Activated CD8-positive, alpha-beta memory T cell treated with anti-CD3 and anti-CD28 coated beads for 1 hour (primary cell): ENCODE data around the gene ASB2.

ENCODE experiments used
- DNase-seq, 2 donors: peaks; one replicate each; pipeline ENCODE4 v3.0.0-alpha.2; 2020; ENCODE audit warnings: low read depth in 1 of 2; ENCODE audit errors: extremely low read depth in 1 of 2

The ASB2 gene

DNA sequence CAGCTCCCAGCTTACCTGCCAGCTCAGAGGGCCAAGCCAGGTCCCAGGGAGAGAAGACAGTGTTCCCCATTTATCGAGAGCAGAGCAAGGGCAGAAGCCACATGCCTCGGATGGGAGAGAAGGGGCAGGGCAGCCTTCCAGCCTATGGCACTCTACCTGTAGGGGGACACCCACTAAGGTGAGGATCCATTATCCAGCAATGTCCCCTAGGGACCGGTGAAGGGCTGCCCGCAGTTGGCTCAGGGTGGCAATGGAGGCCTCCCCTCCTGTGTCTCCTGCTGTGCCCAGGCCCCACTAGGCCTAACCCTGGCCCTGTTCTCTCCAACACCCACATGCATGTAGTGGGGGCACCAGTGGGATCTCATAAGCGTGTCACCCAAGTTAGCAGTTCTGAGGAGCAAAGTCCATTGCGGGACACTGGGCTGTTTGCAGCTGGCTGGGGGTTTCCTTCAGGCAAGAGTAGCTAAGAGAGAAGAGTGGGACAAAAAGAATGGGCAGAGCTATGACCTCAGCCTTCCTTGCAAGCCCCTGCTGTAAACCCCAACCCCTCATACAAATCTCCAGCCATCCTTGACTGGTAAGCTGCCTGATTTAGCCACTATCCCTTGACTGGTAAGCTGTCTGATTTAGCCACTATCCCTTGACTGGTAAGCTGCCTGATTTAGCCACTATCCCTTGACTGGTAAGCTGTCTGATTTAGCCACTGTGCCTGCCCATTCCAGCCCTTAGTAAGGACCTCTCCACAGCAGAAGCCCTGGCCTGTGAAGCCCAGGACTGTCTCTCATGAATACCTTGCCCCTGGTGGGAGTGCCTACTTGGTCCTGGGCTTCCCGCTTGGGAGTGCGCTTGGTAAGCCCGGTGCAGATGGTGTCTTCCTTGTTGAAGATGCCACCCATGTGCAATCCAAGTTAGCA is 5.2 kb upstream of the ASB2 start:
- no peak for DNase-seq

DNA sequence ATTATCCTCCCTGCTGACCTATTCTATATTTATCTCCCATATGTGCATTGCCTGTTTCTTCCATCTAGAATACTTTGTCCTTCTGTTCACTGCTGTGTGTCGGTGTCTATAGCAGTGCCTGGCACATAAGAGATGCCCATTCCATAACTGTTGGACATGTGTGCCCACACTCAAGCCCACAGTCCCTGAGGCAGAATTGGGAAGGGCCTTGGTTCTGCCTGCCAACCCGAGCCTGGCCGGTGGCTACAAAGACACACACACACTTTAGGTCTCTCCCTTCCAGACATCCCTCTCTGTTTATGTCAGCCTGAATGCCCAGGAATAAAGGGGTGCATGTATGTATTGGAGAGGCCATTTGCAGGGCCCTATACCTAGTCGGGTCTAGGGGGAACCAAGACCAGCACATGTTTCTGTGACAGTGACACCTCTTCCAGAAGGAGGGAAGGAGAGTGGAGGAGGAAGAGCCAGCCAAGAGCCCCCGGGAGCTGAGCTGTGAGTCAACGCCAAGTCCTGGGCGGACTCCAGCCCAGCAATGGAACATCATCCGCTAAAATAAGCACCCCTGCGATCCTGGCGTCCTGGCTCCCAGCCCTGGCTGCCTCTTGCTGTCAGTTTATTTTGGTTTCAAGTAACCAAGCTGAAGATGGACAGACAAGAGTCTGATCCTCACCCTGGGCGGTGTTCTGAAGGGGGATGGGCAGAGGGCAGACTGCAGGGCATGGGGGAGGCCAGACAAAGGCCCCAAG is 4.3 kb upstream of the ASB2 start:
- DNase-seq, result no peak

- DNase-seq, result no peak
These were observed 2.4 kb upstream of the ASB2 start for GRCh38 chr14:93978735-93979134.

DNA sequence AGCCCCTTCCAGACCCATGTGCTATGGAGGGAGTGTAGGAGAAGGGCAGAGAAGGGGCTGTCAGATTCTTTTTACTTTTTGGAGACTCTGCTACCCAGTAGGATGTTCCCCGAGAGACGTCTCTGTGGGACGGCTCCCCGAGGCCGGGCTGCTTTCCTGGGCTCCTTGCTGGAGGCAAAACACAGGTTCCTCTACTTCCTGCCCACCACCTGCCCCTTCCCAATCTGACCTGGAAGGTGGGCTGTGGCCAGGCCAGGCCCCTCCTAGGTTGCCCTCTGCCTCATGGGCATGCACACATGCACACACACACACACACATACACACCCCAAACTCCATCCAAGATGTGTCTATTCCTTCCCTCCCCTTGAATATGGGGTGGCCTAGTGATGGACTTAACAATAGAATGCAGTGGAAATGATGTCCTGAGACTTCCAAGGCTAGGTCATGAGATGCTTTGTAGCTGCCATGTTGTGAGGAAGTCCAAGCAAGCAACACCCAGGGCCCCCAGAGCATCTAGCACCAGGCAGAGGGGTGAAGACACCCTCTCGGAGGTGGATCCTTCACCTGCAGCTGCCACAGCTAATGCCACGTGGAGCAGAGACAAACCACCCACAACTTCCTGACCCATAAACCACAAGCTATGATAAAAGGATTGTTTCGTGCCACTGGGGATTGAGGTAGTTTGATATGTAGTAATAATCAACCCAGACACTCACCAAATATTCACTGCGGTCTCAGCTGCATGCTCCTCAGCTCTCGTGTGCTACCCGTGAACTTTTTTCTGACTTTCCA is 1.6 kb upstream of the ASB2 start:
- DNase-seq, result peak; percentile 32 to 50

GRCh38 chr14:93977171-93977570 is 801 bp upstream of the ASB2 start:
- no peak for DNase-seq

- DNase-seq, result no peak
These were observed 436 bp downstream of the ASB2 start for GRCh38 chr14:93975791-93976476.

DNA sequence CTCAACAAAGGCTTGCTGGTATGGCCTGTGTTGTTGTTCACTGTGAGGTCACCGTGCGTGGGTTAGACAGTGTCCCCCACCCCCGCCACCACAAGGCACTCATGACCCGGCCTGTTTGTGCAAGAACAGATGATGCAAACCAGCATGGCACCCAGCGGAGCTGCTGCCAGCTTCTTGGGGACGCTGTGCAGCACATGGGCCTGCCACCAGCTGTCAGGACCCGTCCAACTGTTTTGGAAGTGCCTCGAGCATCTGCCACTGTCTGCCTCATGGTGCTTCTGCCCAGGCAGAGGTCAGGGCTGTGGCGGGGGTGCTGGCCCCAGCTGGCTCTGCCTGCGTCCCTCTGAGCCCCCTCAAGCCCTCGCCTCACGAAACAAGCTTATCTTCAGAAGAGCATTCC is 1.5 kb downstream of the ASB2 start:
- DNase-seq, result no peak

GRCh38 chr14:93974299-93974698 is 2.1 kb downstream of the ASB2 start:
- DNase-seq, result no peak

DNA sequence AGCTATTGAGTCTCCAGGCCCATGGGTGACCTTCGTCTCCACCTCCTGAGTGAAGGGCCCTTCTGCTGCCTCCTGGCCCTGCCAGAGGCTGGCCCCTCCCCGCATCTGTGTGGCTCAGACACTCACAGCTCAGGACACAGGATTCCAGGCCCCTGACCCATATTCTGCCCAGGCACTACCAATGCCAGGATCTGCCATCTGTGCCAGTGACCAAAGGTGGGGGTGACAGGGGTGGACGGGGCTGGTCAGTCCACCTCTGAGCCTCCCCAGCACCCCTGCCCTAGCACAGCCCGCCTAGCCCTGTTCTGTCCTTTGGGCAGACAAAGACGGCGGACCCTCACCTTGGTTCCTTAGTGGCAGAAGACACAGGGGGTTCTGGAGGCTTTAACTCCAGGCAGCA is 2.8 kb downstream of the ASB2 start:
- no peak for DNase-seq

- DNase-seq, result no peak
These were observed 3.7 kb downstream of the ASB2 start for GRCh38 chr14:93972618-93973205.

GRCh38 chr14:93971635-93972027 is 4.7 kb downstream of the ASB2 start:
- DNase-seq, result no peak

DNA sequence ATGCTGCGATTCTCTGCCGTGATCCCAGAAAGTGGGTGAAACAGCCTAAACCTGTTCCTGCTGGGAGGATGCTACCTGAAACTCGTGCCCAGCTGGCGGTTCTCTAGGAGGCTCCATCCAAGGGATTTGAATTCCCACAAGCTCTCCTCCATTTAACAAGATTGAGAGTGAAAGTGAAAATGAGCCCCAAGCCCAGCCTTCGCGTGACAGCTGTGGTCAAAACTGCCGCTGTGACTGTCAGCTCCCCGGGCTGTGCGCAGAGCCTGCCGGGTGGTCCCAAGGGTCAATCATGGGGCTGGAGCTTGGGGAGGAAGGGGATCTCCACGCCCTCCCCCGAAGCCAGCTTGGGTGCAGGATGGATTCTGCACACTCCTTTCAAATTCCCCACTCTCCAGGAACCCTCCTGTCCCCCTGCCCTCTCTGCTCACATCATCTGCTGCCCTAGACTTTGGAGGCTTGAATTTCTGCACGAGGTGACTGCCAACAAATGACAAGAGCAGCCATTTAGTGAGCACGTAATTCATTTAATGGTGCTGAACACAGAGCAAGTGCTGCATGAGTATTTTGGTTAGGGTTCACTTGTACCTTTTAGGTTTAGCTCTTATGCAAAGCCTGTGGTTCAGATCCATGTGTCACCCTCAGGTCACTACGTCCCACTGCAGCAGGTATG is 5.3 kb downstream of the ASB2 start:
- DNase-seq, result no peak

- DNase-seq, result peak in 1 of 2 donors; percentile 58
These were observed 5.8 kb downstream of the ASB2 start for GRCh38 chr14:93970585-93970964.

- DNase-seq, result no peak
These were observed 7.1 kb downstream of the ASB2 start for GRCh38 chr14:93969082-93969828.

- DNase-seq, result no peak
These were observed 8.6 kb downstream of the ASB2 start for GRCh38 chr14:93967637-93968250.

DNA sequence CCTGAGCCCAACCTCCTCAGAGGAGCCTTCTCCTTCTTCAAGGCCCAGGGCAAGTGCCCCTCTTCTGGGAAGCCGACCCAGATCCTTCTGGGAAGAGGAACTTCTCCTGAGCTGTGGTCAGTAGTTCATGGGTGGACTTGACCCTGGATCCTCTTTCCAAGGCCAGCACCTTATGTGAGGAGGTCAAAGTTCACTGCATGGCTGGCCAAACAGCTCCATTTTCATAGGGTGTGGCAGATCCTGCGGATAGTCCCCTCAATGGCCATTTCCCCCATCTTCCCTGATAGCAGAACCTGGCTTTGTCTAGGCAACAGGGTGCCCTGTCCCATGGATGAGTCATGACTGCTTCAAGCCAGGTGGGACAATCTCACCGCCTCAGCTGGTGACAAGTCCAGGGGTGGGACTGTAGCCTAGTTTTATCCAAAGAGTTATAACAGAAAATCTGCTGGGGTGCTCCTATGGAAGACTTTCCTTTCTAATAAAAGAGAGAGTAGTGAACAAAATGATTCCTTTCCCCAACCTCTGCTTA is 10.4 kb downstream of the ASB2 start:
- DNase-seq, result no peak

DNA sequence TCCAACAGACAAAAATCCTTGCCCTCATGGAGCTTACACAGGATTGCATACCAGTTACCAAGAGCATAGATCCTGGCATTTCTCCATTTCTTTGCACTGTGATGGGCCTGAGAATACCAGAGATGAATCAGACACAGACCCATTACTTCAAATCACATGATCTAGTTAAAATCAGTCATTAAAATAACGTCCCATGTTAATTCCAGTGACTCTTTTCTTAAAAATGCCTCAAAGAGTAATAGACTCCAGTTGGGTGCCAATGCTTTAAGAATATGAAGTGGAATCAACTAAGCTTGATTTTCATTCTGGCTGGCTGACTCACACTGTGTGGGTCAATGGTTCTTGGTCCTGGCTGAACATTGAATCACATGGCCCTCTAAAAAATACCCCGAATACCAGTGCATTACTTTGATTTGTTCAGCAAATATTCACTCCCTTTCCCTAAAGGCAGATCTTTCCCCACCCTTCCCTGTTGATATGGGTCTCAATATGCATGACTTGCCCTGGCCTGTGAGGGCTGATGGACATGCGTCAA is 11.0 kb downstream of the ASB2 start:
- no peak for DNase-seq

GRCh38 chr14:93964820-93965286 is 11.5 kb downstream of the ASB2 start:
- DNase-seq, result no peak
